CD4-positive, alpha-beta T cell (primary cell): Measurements from ENCODE around the gene PLA2R1. TPM values are rescaled to one million over a fixed set of nuclear protein-coding genes. Genes with fewer than 3 reads are reported as not detected.

Experiments used
- ATAC-seq: fragments of 200-7000 bp; cut with Tn5 transposase; one replicate; pipeline ENCODE4 v1.10.0; 2022; ENCODE audit warnings: mild to moderate bottlenecking; ENCODE audit not compliant: poor library complexity
- CTCF ChIA-PET: fragments of 350-600 bp; sonication (Branson Sonifier 250); formaldehyde crosslinking; loops from one replicate; lab custom pipeline; 2021; ENCODE audit warnings: antibody characterized with exemption, inconsistent platforms; lab: Charles Lee
- POLR2A ChIA-PET: fragments of 350-600 bp; sonication (Branson Sonifier 250); formaldehyde crosslinking; loops from one replicate; lab custom pipeline; 2021; ENCODE audit warnings: antibody characterized with exemption, inconsistent platforms; lab: Charles Lee
- DNase-seq, 14 experiments: peaks; one replicate each; pipeline ENCODE4 v3.0.0-alpha.2; 2013 to 2020; ENCODE audit warnings: mixed read lengths in 2 of 14
- H3K27ac ChIP-seq, 2 donors: one replicate each; pipeline versions ENCODE4 v1.5.1 to v1.7.0; 2013; ENCODE audit warnings: low read length in 2 of 2, low read depth in 1 of 2, mild to moderate bottlenecking in 1 of 2
- H3K27me3 ChIP-seq, 2 experiments: 1 replicate in 1 of 2; 2 replicates in 1 of 2; pipeline versions ENCODE4 v1.6.1 to v1.7.0; 2013; ENCODE audit warnings: low read length in 2 of 2, control low read depth in 1 of 2, mild to moderate bottlenecking in 1 of 2, moderate library complexity in 1 of 2; ENCODE audit not compliant: insufficient read depth in 2 of 2, control insufficient read depth in 1 of 2
- H3K36me3 ChIP-seq: one replicate; pipeline ENCODE4 v1.6.1; 2013; ENCODE audit warnings: low read length, control low read depth; ENCODE audit not compliant: insufficient read depth
- H3K4me1 ChIP-seq: one replicate; pipeline ENCODE4 v1.6.1; 2013; ENCODE audit warnings: low read length, control low read depth; ENCODE audit not compliant: insufficient read depth
- H3K4me3 ChIP-seq: one replicate; pipeline ENCODE4 v1.5.1; 2013; ENCODE audit warnings: mild to moderate bottlenecking, low read length, moderate library complexity
- H3K9me3 ChIP-seq, 2 experiments: 1 replicate in 1 of 2; 2 replicates in 1 of 2; pipeline versions ENCODE4 v1.6.1 to v1.7.0; 2013; ENCODE audit warnings: low read length in 2 of 2, mild to moderate bottlenecking in 2 of 2, control low read depth in 1 of 2, moderate library complexity in 1 of 2; ENCODE audit not compliant: control insufficient read depth in 1 of 2, insufficient read depth in 1 of 2
- H3K27ac Mint-ChIP-seq: one replicate; pipeline ENCODE4 v1.8.0; 2020; ENCODE audit warnings: mixed read lengths
- H3K27me3 Mint-ChIP-seq: one replicate; pipeline ENCODE4 v1.8.0; 2021; ENCODE audit warnings: mixed read lengths
- H3K36me3 Mint-ChIP-seq: one replicate; pipeline ENCODE4 v1.8.0; 2021; ENCODE audit warnings: low read depth, mixed read lengths
- H3K4me1 Mint-ChIP-seq: one replicate; pipeline ENCODE4 v1.8.0; 2021; ENCODE audit warnings: low read depth, mixed read lengths
- H3K4me3 Mint-ChIP-seq: one replicate; pipeline ENCODE4 v1.8.0; 2020; ENCODE audit warnings: mild to moderate bottlenecking, mixed read lengths
- H3K9me3 Mint-ChIP-seq: one replicate; pipeline ENCODE4 v1.8.0; 2020; ENCODE audit warnings: mixed read lengths
- intact Hi-C, 2 experiments: fragments of 100-400 bp; cut with DNase I in 1 of 2; cut with micrococcal nuclease in 1 of 2; formaldehyde crosslinking; loops; one replicate each; pipeline versions ENCODE4 v1.15.1 to v1.9.0; 2023 to 2025; cut with DNase I, micrococcal nuclease
- total RNA-seq, 174 experiments: library from RNA in 2 of 174; stranded (reverse) in 2 of 174; gene quantifications; one replicate each; pipeline ENCODE4 v1.2.3 and lab custom pipeline; 2021 to 2026
- TF ChIP-seq, protein P1 (sequence below): fragments of 200-600 bp; IDR thresholded peaks from one replicate; pipeline ENCODE4 v1.8.0; 2022; ENCODE audit warnings: antibody characterized with exemption, mild to moderate bottlenecking

Gene PLA2R1
- total RNA-seq, 2 experiments from 2014 or later, result not detected

DNA sequence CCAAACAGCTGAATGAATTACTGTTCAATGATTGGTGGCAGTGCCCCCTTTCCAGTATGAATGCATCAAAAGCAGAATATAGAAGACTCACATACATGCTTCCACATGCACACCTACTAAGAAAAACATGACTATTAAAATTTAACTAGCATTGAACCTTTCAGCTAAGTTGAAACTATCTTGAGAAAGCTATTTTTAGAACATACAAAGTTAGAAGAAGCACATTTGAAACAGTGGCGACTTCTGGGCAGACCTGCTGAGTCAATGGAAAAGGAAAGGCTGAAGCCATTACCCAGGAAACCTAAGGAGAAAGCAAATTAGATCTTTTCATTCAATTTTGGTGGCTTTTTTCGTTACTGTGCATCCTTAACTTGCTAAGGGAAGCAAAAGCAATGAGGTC lies 55.9 kb downstream of the PLA2R1 start:
- intact Hi-C loops, result no loop called here
- Mint-ChIP-seq H3K4me3 (no peak overlapping the region), H3K36me3 (no peaks in the 10 kb centered on the region), H3K27ac (no peak overlapping the region), H3K9me3 (no peaks in the 10 kb centered on the region), H3K27me3 (peaks cover 9% of the 10 kb centered on the region), H3K4me1 (no peaks in the 10 kb centered on the region)
- DNase-seq (no peak), ATAC-seq (no peak)
- H3K36me3 ChIP-seq, result no peaks in the 10 kb centered on the region
- H3K4me3 ChIP-seq, result no peak overlapping the region
- ChIA-PET CTCF (no interaction called here), POLR2A (no interaction called here)
- H3K27me3 ChIP-seq, result peaks cover 0 to 4% of the 10 kb centered on the region in 2 experiments
- no peaks in the 10 kb centered on the region for H3K9me3 ChIP-seq
- H3K27ac ChIP-seq, result no peak overlapping the region
- no peaks in the 10 kb centered on the region for H3K4me1 ChIP-seq
- TF ChIP-seq, protein P1, sequence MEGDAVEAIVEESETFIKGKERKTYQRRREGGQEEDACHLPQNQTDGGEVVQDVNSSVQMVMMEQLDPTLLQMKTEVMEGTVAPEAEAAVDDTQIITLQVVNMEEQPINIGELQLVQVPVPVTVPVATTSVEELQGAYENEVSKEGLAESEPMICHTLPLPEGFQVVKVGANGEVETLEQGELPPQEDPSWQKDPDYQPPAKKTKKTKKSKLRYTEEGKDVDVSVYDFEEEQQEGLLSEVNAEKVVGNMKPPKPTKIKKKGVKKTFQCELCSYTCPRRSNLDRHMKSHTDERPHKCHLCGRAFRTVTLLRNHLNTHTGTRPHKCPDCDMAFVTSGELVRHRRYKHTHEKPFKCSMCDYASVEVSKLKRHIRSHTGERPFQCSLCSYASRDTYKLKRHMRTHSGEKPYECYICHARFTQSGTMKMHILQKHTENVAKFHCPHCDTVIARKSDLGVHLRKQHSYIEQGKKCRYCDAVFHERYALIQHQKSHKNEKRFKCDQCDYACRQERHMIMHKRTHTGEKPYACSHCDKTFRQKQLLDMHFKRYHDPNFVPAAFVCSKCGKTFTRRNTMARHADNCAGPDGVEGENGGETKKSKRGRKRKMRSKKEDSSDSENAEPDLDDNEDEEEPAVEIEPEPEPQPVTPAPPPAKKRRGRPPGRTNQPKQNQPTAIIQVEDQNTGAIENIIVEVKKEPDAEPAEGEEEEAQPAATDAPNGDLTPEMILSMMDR, result no peak

DNA sequence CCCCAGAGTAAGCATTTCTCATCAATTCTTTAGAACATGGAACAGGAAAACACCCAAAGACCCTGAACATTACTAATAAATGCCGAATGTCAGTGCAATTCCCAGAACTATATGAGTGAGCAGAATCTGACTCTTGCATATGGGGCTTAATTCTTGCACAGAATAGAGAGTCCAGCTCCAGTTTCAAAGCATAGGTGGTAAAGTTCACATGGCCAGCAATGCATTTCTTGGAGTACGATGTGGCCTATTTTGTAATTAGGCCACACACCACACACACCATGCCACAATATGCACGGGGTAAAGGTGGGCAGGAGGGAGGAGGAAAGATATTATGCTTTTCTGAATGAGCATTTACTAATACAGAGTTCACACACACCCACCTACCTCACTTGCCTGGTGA lies 56.5 kb downstream of the PLA2R1 start:
- intact Hi-C loops, result no loop called here
- H3K9me3 Mint-ChIP-seq, result no peaks in the 10 kb centered on the region

DNA sequence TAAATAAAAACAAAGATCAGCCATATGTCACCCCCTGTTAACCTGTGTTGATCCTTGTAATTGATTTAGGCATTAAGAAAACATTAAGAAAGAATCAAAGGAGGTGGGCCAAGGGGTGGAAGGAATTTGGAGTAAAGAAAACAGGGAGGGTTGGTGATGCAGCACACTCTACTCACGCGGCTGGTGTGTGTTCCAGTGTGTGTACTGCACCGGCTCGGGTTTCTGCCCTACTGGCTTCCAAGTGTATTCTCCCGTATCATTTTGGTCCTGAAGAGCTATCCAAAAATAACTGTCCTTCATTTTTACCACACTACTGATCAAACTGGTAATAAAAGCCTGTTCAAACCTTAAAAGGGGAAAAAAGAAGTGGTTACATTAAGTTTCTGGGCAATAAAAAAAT lies 56.9 kb downstream of the PLA2R1 start:
- Histone ChIP-seq H3K4me3 (no peak overlapping the region), H3K4me1 (no peaks in the 10 kb centered on the region), H3K36me3 (no peaks in the 10 kb centered on the region), H3K9me3 (no peaks in the 10 kb centered on the region), H3K27ac (no peak overlapping the region), H3K27me3 (peaks cover 0 to 4% of the 10 kb centered on the region in 2 experiments)
- no peaks in the 10 kb centered on the region for H3K9me3 Mint-ChIP-seq
- H3K4me3 Mint-ChIP-seq, result no peak overlapping the region
- DNase-seq (no peak), ATAC-seq (no peak)
- H3K27me3 Mint-ChIP-seq, result peaks cover 12% of the 10 kb centered on the region
- CTCF ChIA-PET, result no interaction called here
- no peaks in the 10 kb centered on the region for H3K36me3 Mint-ChIP-seq
- no peak overlapping the region for H3K27ac Mint-ChIP-seq
- H3K4me1 Mint-ChIP-seq, result no peaks in the 10 kb centered on the region
- intact Hi-C loops, result no loop called here
- POLR2A ChIA-PET, result no interaction called here
- TF ChIP-seq, protein P1, result no peak

More for the DNA sequence above, 56.5 kb downstream of the PLA2R1 start:
- Histone ChIP-seq H3K9me3 (no peaks in the 10 kb centered on the region), H3K27me3 (peaks cover 0 to 4% of the 10 kb centered on the region in 2 experiments), H3K4me1 (no peaks in the 10 kb centered on the region), H3K27ac (no peak overlapping the region), H3K36me3 (no peaks in the 10 kb centered on the region), H3K4me3 (no peak overlapping the region)
- Mint-ChIP-seq H3K4me1 (no peaks in the 10 kb centered on the region), H3K36me3 (no peaks in the 10 kb centered on the region), H3K4me3 (no peak overlapping the region), H3K27ac (no peak overlapping the region), H3K27me3 (peaks cover 12% of the 10 kb centered on the region)
- CTCF ChIA-PET, result no interaction called here
- DNase-seq (no peak), ATAC-seq (no peak)
- TF ChIP-seq, protein P1, result no peak
- POLR2A ChIA-PET, result no interaction called here
